ENCODE measurements around the gene PXDC1. TPM values are rescaled to one million over a fixed set of nuclear protein-coding genes. Genes with fewer than 3 reads are reported as not detected.
A peak's percentile ranks its signal among the peaks of the same experiment; 100 is the strongest.

Gene PXDC1
- polyA plus RNA-seq, 2 donors, result 10.0 to 13.1 TPM

GRCh38 chr6:3707751-3708412 lies 43.6 kb downstream of the PXDC1 start:
- peaks cover 6 to 10% of the 10 kb centered on the region in 2 donors for H3K4me1 ChIP-seq (ENCODE audit: control insufficient read depth in 2 of 2, insufficient read depth in 2 of 2, low read length in 1 of 2)
- peak overlapping the region; percentile 50 to 59 for H3K27ac ChIP-seq (ENCODE audit: low read depth in 2 of 2, low read length in 1 of 2)
- H3K36me3 ChIP-seq (ENCODE audit: control insufficient read depth in 2 of 2, insufficient read depth in 2 of 2, low read length in 1 of 2), result no peaks in the 10 kb centered on the region
- H3K27me3 ChIP-seq (ENCODE audit: control insufficient read depth in 1 of 2, insufficient read depth in 2 of 2, low read length in 2 of 2), result no peaks in the 10 kb centered on the region
- WGBS, 2 donors, result 74 to 88% methylated on average over 10 of the region's 10 CpGs
- H3K9me3 ChIP-seq (ENCODE audit: control insufficient read depth in 2 of 2, insufficient read depth in 1 of 2, low read depth in 1 of 2, low read length in 1 of 2), result no peaks in the 10 kb centered on the region
- H3K4me3 ChIP-seq (ENCODE audit: low read depth in 1 of 2, low read length in 2 of 2), result no peak overlapping the region

GRCh38 chr6:3707024-3707423 lies 44.5 kb downstream of the PXDC1 start:
- H3K27me3 ChIP-seq (ENCODE audit: control insufficient read depth in 1 of 2, insufficient read depth in 2 of 2, low read length in 2 of 2), result no peaks in the 10 kb centered on the region
- 31 to 57% methylated on average over 2 of the region's 2 CpGs for WGBS, 2 donors

GRCh38 chr6:3706547-3706946 lies 45.0 kb downstream of the PXDC1 start:
- Histone ChIP-seq H3K4me3 (ENCODE audit: low read depth in 1 of 2, low read length in 2 of 2) (no peak overlapping the region), H3K27me3 (ENCODE audit: control insufficient read depth in 1 of 2, insufficient read depth in 2 of 2, low read length in 2 of 2) (no peaks in the 10 kb centered on the region), H3K27ac (ENCODE audit: low read depth in 2 of 2, low read length in 1 of 2) (no peak overlapping the region), H3K9me3 (ENCODE audit: control insufficient read depth in 2 of 2, insufficient read depth in 1 of 2, low read depth in 1 of 2, low read length in 1 of 2) (no peaks in the 10 kb centered on the region), H3K36me3 (ENCODE audit: control insufficient read depth in 2 of 2, insufficient read depth in 2 of 2, low read length in 1 of 2) (no peaks in the 10 kb centered on the region), H3K4me1 (ENCODE audit: control insufficient read depth in 2 of 2, insufficient read depth in 2 of 2, low read length in 1 of 2) (peaks cover 3 to 6% of the 10 kb centered on the region in 2 donors)
- WGBS, 2 donors, result 86% methylated on average over 4 of the region's 4 CpGs

More at GRCh38 chr6:3707024-3707423, 44.5 kb downstream of the PXDC1 start:
- H3K4me3 ChIP-seq (ENCODE audit: low read depth in 1 of 2, low read length in 2 of 2), result no peak overlapping the region
- no peaks in the 10 kb centered on the region for H3K36me3 ChIP-seq (ENCODE audit: control insufficient read depth in 2 of 2, insufficient read depth in 2 of 2, low read length in 1 of 2)
- H3K27ac ChIP-seq (ENCODE audit: low read depth in 2 of 2, low read length in 1 of 2), result peak overlapping the region in 1 of 2 donors; percentile 50
- no peaks in the 10 kb centered on the region for H3K9me3 ChIP-seq (ENCODE audit: control insufficient read depth in 2 of 2, insufficient read depth in 1 of 2, low read depth in 1 of 2, low read length in 1 of 2)
- H3K4me1 ChIP-seq (ENCODE audit: control insufficient read depth in 2 of 2, insufficient read depth in 2 of 2, low read length in 1 of 2), result peaks cover 3 to 6% of the 10 kb centered on the region in 2 donors

- WGBS, 2 donors, result 91 to 95% methylated on average over 5 of the region's 5 CpGs
- Histone ChIP-seq H3K4me1 (ENCODE audit: control insufficient read depth in 2 of 2, insufficient read depth in 2 of 2, low read length in 1 of 2) (no peaks in the 10 kb centered on the region), H3K27me3 (ENCODE audit: control insufficient read depth in 1 of 2, insufficient read depth in 2 of 2, low read length in 2 of 2) (no peaks in the 10 kb centered on the region)
Measured at GRCh38 chr6:3701631-3702030, 49.9 kb downstream of the PXDC1 start.

GRCh38 chr6:3699231-3699630 lies 52.3 kb downstream of the PXDC1 start:
- no peaks in the 10 kb centered on the region for H3K36me3 ChIP-seq (ENCODE audit: control insufficient read depth in 2 of 2, insufficient read depth in 2 of 2, low read length in 1 of 2)
- no peaks in the 10 kb centered on the region for H3K27me3 ChIP-seq (ENCODE audit: control insufficient read depth in 1 of 2, insufficient read depth in 2 of 2, low read length in 2 of 2)
- no peak overlapping the region for H3K4me3 ChIP-seq (ENCODE audit: low read depth in 1 of 2, low read length in 2 of 2)
- WGBS, 2 donors, result 88 to 92% methylated on average over 3 of the region's 3 CpGs
- H3K4me1 ChIP-seq (ENCODE audit: control insufficient read depth in 2 of 2, insufficient read depth in 2 of 2, low read length in 1 of 2), result no peaks in the 10 kb centered on the region
- no peak overlapping the region for H3K27ac ChIP-seq (ENCODE audit: low read depth in 2 of 2, low read length in 1 of 2)
- no peaks in the 10 kb centered on the region for H3K9me3 ChIP-seq (ENCODE audit: control insufficient read depth in 2 of 2, insufficient read depth in 1 of 2, low read depth in 1 of 2, low read length in 1 of 2)

More at GRCh38 chr6:3701631-3702030, 49.9 kb downstream of the PXDC1 start:
- no peaks in the 10 kb centered on the region for H3K36me3 ChIP-seq (ENCODE audit: control insufficient read depth in 2 of 2, insufficient read depth in 2 of 2, low read length in 1 of 2)
- H3K4me3 ChIP-seq (ENCODE audit: low read depth in 1 of 2, low read length in 2 of 2), result no peak overlapping the region
- H3K9me3 ChIP-seq (ENCODE audit: control insufficient read depth in 2 of 2, insufficient read depth in 1 of 2, low read depth in 1 of 2, low read length in 1 of 2), result no peaks in the 10 kb centered on the region
- no peak overlapping the region for H3K27ac ChIP-seq (ENCODE audit: low read depth in 2 of 2, low read length in 1 of 2)

GRCh38 chr6:3698021-3698420 lies 53.5 kb downstream of the PXDC1 start:
- Histone ChIP-seq H3K9me3 (ENCODE audit: control insufficient read depth in 2 of 2, insufficient read depth in 1 of 2, low read depth in 1 of 2, low read length in 1 of 2) (no peaks in the 10 kb centered on the region), H3K27ac (ENCODE audit: low read depth in 2 of 2, low read length in 1 of 2) (no peak overlapping the region), H3K36me3 (ENCODE audit: control insufficient read depth in 2 of 2, insufficient read depth in 2 of 2, low read length in 1 of 2) (no peaks in the 10 kb centered on the region), H3K4me1 (ENCODE audit: control insufficient read depth in 2 of 2, insufficient read depth in 2 of 2, low read length in 1 of 2) (no peaks in the 10 kb centered on the region), H3K27me3 (ENCODE audit: control insufficient read depth in 1 of 2, insufficient read depth in 2 of 2, low read length in 2 of 2) (no peaks in the 10 kb centered on the region), H3K4me3 (ENCODE audit: low read depth in 1 of 2, low read length in 2 of 2) (no peak overlapping the region)
- WGBS, 2 donors, result 95 to 98% methylated on average over 5 of the region's 5 CpGs

GRCh38 chr6:3697609-3698008 lies 53.9 kb downstream of the PXDC1 start:
- no peaks in the 10 kb centered on the region for H3K9me3 ChIP-seq (ENCODE audit: control insufficient read depth in 2 of 2, insufficient read depth in 1 of 2, low read depth in 1 of 2, low read length in 1 of 2)
- H3K27me3 ChIP-seq (ENCODE audit: control insufficient read depth in 1 of 2, insufficient read depth in 2 of 2, low read length in 2 of 2), result no peaks in the 10 kb centered on the region
- H3K27ac ChIP-seq (ENCODE audit: low read depth in 2 of 2, low read length in 1 of 2), result no peak overlapping the region
- H3K36me3 ChIP-seq (ENCODE audit: control insufficient read depth in 2 of 2, insufficient read depth in 2 of 2, low read length in 1 of 2), result no peaks in the 10 kb centered on the region
- no peaks in the 10 kb centered on the region for H3K4me1 ChIP-seq (ENCODE audit: control insufficient read depth in 2 of 2, insufficient read depth in 2 of 2, low read length in 1 of 2)
- H3K4me3 ChIP-seq (ENCODE audit: low read depth in 1 of 2, low read length in 2 of 2), result no peak overlapping the region
- WGBS, 2 donors, result 92 to 97% methylated on average over 1 of the region's 1 CpG

- Histone ChIP-seq H3K27ac (ENCODE audit: low read depth in 2 of 2, low read length in 1 of 2) (no peak overlapping the region), H3K9me3 (ENCODE audit: control insufficient read depth in 2 of 2, insufficient read depth in 1 of 2, low read depth in 1 of 2, low read length in 1 of 2) (no peaks in the 10 kb centered on the region), H3K27me3 (ENCODE audit: control insufficient read depth in 1 of 2, insufficient read depth in 2 of 2, low read length in 2 of 2) (no peaks in the 10 kb centered on the region), H3K4me1 (ENCODE audit: control insufficient read depth in 2 of 2, insufficient read depth in 2 of 2, low read length in 1 of 2) (no peaks in the 10 kb centered on the region), H3K4me3 (ENCODE audit: low read depth in 1 of 2, low read length in 2 of 2) (no peak overlapping the region), H3K36me3 (ENCODE audit: control insufficient read depth in 2 of 2, insufficient read depth in 2 of 2, low read length in 1 of 2) (no peaks in the 10 kb centered on the region)
- 76 to 86% methylated on average over 5 of the region's 5 CpGs for WGBS, 2 donors
Measured at GRCh38 chr6:3696525-3697088, 54.9 kb downstream of the PXDC1 start.

GRCh38 chr6:3695065-3695817 lies 56.3 kb downstream of the PXDC1 start:
- Histone ChIP-seq H3K4me3 (ENCODE audit: low read depth in 1 of 2, low read length in 2 of 2) (no peak overlapping the region), H3K36me3 (ENCODE audit: control insufficient read depth in 2 of 2, insufficient read depth in 2 of 2, low read length in 1 of 2) (no peaks in the 10 kb centered on the region), H3K4me1 (ENCODE audit: control insufficient read depth in 2 of 2, insufficient read depth in 2 of 2, low read length in 1 of 2) (no peaks in the 10 kb centered on the region), H3K9me3 (ENCODE audit: control insufficient read depth in 2 of 2, insufficient read depth in 1 of 2, low read depth in 1 of 2, low read length in 1 of 2) (no peaks in the 10 kb centered on the region), H3K27me3 (ENCODE audit: control insufficient read depth in 1 of 2, insufficient read depth in 2 of 2, low read length in 2 of 2) (no peaks in the 10 kb centered on the region), H3K27ac (ENCODE audit: low read depth in 2 of 2, low read length in 1 of 2) (no peak overlapping the region)
- WGBS, 2 donors, result 76 to 84% methylated on average over 2 of the region's 2 CpGs
